Upper lobe of left lung (tissue), 6 donors: ENCODE results near the gene TLK1. TPM values are rescaled to one million over a fixed set of nuclear protein-coding genes. Genes with fewer than 3 reads are reported as not detected.

Experiments used
- ATAC-seq, 2 donors: fragments of 200-7000 bp; cut with Tn5 transposase; one replicate each; pipeline ENCODE4 v1.9.1; 2022; ENCODE audit warnings: mild to moderate bottlenecking in 2 of 2, moderate library complexity in 2 of 2; ENCODE audit not compliant: low FRiP score in 2 of 2
- DNase-seq, 2 donors: peaks; one replicate each; pipeline ENCODE4 v3.0.0-alpha.2; 2019 to 2020
- H3K27ac ChIP-seq, 4 donors: fragments of 200-600 bp; sonication (generic); one replicate each; pipeline ENCODE4 v1.5.1; 2016 to 2019
- H3K27me3 ChIP-seq, 4 donors: fragments of 200-600 bp; sonication (generic); one replicate each; pipeline ENCODE4 v1.5.1; 2017 to 2019
- H3K36me3 ChIP-seq, 4 donors: fragments of 200-600 bp; sonication (generic); one replicate each; pipeline ENCODE4 v1.5.1; 2016 to 2019
- H3K4me1 ChIP-seq, 4 donors: fragments of 200-600 bp; sonication (generic); one replicate each; pipeline ENCODE4 v1.5.1; 2018 to 2019
- H3K4me3 ChIP-seq, 4 donors: fragments of 200-600 bp; sonication (generic); one replicate each; pipeline ENCODE4 v1.5.1; 2017 to 2019; ENCODE audit warnings: mild to moderate bottlenecking in 2 of 4, moderate library complexity in 1 of 4
- H3K9me3 ChIP-seq, 4 donors: fragments of 200-600 bp; sonication (generic); one replicate each; pipeline ENCODE4 v1.5.1; 2018 to 2019
- EP300 ChIP-seq, 4 donors: sonication (generic); formaldehyde crosslinking; IDR thresholded peaks; one replicate each; pipeline ENCODE4 v1.5.1; 2017; ENCODE audit warnings: antibody characterized with exemption in 4 of 4, control low read depth in 2 of 4
- POLR2A ChIP-seq, 4 donors: fragments of 450-650 bp; IDR thresholded peaks; one replicate each; pipeline ENCODE4 v1.5.1; 2016 to 2017; ENCODE audit warnings: antibody characterized with exemption in 4 of 4, mild to moderate bottlenecking in 2 of 4
- POLR2AphosphoS5 ChIP-seq, 2 donors: sonication (generic); formaldehyde crosslinking; IDR thresholded peaks; one replicate each; pipeline ENCODE4 v1.5.1; 2017; ENCODE audit warnings: antibody characterized with exemption in 2 of 2
- WGBS, 2 donors: methylation state at CpG; one replicate each; pipeline ENCODE4 v1.1.5; 2017 to 2018; 5-methylcytosine and 5-hydroxymethylcytosine counted together
- total RNA-seq, 6 donors: library from RNA; depleted of rRNA in 4 of 6; stranded (reverse); fragments of >200 nt in 4 of 6; gene quantifications; one replicate each; pipeline versions ENCODE4 v1.1.0 to v1.2.1, GENCODE V29; 2016 to 2021
- TF ChIP-seq, protein P1 (sequence below), 6 experiments: fragments of 450-650 bp in 4 of 6; fragments of 200-600 bp in 2 of 6; sonication (generic) in 2 of 6; IDR thresholded peaks; one replicate each; pipeline ENCODE4 v1.5.1; 2016 to 2019; ENCODE audit warnings: antibody characterized with exemption in 6 of 6
- donor health status: DM: no; HTN: no; CAD: no; lungs with moderate emphysema.
- donor health status: DM: no; HTN: yes; CAD: no; lungs with severe emphysema.

TLK1 gene
- total RNA-seq = 10 to 100 TPM; 21.9 to 70.2 (median 53.8) TPM

DNA sequence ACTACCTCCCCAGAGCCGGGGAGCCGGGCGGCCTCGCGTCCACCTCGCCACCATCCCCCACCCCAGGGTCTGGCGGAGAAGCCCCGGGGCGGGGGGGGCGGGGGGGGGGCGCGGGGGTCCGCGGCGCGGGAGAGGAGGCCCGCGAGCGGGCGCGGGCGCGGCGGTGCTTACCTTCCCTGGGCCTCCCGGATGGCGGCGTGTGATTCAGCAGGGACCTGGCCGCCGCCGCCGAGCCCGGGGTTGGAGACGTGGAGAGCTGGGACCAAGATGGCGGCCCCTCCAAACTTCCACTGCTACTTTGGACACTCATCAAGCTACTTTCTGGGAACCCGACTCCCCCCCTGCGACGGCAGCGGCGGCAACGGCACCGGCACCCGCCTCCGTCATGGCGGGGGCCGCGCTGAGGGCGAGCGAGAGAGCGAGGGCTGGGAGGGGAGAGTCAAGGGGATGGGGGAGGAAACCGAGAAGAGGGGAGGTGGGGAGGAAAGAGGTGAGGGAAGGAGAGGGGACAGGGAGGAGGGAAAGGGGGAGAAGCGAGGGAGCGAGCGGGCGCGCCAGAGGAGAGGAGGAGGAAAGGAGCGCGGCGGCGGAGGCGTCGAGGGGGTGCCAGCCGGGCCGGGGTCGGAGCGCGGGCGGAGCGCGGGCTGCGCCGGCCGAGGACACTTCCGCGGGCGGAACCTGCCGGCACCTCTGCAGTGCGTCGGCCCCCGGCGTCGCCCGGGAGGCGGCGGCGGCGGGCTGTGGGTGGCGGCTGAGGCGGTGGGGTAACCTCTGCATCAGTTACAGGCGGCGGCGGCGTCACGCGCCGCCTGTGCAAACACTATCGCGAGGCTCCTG lies at the start of gene TLK1:
TSS of gene TLK1 (minus strand) at position 775 of the 837 bp plus-strand sequence. CDS start at position 310, 465 bp downstream.
- Histone ChIP-seq H3K27me3 (no peaks in the 10 kb centered on the region), H3K27ac (peak within 1 kb of the TSS; percentile 94 to 99 (median 95)), H3K4me3 (peak within 1 kb of the TSS; percentile 71 to 89 (median 84)), H3K4me1 (peaks cover 5 to 13% (median 11%) of the 10 kb centered on the region in 4 donors), H3K36me3 (no peaks in the 10 kb centered on the region), H3K9me3 (no peaks in the 10 kb centered on the region)
- WGBS, 2 donors = 0 to 1% methylated on average over 39 to 63 of the region's 97 CpGs
- DNase-seq (peak; percentile 64 to 96), ATAC-seq (peak; percentile 86 to 87)
- TF ChIP-seq EP300 (IDR thresholded peaks at IDR 0.05) (no peak), POLR2A (IDR thresholded peaks at IDR 0.05) (peak in 3 of 4 donors; percentile 53 to 75 (median 63))
- TF ChIP-seq, protein P1, sequence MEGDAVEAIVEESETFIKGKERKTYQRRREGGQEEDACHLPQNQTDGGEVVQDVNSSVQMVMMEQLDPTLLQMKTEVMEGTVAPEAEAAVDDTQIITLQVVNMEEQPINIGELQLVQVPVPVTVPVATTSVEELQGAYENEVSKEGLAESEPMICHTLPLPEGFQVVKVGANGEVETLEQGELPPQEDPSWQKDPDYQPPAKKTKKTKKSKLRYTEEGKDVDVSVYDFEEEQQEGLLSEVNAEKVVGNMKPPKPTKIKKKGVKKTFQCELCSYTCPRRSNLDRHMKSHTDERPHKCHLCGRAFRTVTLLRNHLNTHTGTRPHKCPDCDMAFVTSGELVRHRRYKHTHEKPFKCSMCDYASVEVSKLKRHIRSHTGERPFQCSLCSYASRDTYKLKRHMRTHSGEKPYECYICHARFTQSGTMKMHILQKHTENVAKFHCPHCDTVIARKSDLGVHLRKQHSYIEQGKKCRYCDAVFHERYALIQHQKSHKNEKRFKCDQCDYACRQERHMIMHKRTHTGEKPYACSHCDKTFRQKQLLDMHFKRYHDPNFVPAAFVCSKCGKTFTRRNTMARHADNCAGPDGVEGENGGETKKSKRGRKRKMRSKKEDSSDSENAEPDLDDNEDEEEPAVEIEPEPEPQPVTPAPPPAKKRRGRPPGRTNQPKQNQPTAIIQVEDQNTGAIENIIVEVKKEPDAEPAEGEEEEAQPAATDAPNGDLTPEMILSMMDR (IDR thresholded peaks at IDR 0.05) = peak in 2 of 6 experiments; percentile 3 to 32

DNA sequence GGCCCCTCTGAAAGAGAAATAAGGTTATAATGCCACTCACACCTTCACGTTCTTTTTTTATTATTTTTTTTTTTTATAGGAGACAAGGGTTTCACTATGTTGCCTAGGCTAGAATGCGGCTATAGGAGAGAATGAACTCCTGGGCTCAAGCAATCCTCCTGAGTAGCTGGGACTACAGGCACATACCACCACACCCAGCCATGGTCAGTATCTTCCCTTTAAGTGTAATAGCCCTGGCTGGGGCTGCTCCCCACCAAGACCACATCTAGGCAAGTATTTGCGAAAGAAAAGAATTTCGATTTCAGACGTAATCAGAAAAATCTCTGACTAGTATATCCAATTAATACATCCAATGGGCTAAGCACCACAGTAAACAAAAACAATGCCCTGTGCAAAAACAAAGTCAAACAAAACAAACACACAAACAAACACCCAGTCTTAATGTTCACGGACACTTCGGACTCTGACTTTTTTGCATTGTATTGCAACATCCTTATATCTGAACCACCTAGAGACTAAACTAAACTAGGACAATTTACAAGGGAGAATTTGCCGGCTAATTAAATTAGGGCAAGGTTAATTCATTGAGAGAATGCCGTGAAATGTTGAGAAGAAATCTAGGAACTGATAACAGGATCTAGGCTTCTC lies 49.6 kb upstream of the TLK1 start:
- 80 to 82% methylated on average over 9 of the region's 9 CpGs for WGBS, 2 donors
- no peak for ATAC-seq
- Histone ChIP-seq H3K36me3 (no peaks in the 10 kb centered on the region), H3K4me1 (no peaks in the 10 kb centered on the region), H3K27me3 (no peaks in the 10 kb centered on the region), H3K9me3 (no peaks in the 10 kb centered on the region), H3K27ac (no peak overlapping the region), H3K4me3 (no peak overlapping the region)
- no peak for DNase-seq
- TF ChIP-seq POLR2AphosphoS5 (IDR thresholded peaks at IDR 0.05) = no peak

DNA sequence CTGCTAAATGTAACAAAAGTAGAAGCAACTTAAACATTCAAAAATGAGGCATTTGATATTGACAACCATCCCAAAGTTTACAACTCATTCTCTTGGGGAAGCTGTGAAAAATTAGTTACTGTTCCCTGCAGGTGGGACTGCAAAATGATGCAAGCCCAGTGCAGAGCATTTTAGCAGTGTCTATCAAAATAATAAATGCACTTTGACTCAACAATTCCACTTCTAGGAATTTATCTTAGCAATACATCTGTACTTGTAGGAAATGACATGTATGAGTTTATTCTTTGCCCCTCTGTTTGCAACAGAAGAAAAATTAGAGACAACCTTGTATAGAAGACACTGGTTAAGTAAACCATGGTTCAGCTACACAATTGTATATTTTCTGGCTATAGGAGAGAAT lies 48.0 kb upstream of the TLK1 start:
- TF ChIP-seq, protein P1 (IDR thresholded peaks at IDR 0.05) = no peak
- no peak for TF ChIP-seq POLR2AphosphoS5 (IDR thresholded peaks at IDR 0.05)
- TF ChIP-seq EP300 (IDR thresholded peaks at IDR 0.05) = no peak
- no peak for TF ChIP-seq POLR2A (IDR thresholded peaks at IDR 0.05)
- H3K27me3 ChIP-seq = no peaks in the 10 kb centered on the region
- ATAC-seq = no peak
- DNase-seq = no peak
- no peak overlapping the region for H3K27ac ChIP-seq
- H3K36me3 ChIP-seq = no peaks in the 10 kb centered on the region
- no peaks in the 10 kb centered on the region for H3K4me1 ChIP-seq
- H3K9me3 ChIP-seq = no peaks in the 10 kb centered on the region
- H3K4me3 ChIP-seq = no peak overlapping the region

DNA sequence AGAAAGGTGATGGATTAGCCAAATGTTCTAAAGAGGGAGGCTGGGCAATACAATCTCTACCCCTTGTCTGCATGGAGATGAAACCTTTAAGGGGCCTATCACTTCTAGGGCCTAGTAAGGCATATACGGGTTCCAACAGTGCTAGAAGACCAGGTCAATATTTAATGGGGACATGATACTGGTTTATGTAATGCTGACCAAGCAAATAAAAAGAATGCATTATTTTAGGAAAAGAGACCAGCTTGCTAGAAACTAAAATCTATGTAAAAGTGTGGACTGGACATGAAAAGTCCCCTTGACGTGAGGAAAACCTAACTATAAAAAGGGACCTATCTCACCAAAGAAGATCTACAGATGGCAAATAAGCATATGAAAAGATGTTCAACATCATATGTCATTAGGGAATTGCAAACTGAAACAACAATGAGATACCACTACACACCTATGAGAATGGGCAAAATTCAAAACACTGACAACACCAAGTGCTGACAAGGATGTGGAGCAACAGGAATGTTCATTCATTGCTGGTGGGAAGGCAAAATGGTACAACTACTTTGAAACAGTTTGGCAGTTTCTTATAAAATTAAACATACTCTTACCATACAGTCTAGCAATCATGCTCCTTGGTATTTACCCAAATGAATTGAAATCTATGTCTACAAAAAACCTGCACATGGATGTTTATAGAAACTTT lies 45.9 kb upstream of the TLK1 start:
- Histone ChIP-seq H3K36me3 (no peaks in the 10 kb centered on the region), H3K27me3 (no peaks in the 10 kb centered on the region), H3K27ac (no peak overlapping the region), H3K4me3 (no peak overlapping the region), H3K4me1 (no peaks in the 10 kb centered on the region), H3K9me3 (no peaks in the 10 kb centered on the region)
- ATAC-seq (no peak), DNase-seq (no peak)
- TF ChIP-seq, protein P1 (IDR thresholded peaks at IDR 0.05) = no peak
- TF ChIP-seq POLR2AphosphoS5 (IDR thresholded peaks at IDR 0.05) = no peak
- TF ChIP-seq POLR2A (IDR thresholded peaks at IDR 0.05) = no peak
- TF ChIP-seq EP300 (IDR thresholded peaks at IDR 0.05) = no peak
- 98 to 100% methylated on average over 2 of the region's 2 CpGs for WGBS, 2 donors

DNA sequence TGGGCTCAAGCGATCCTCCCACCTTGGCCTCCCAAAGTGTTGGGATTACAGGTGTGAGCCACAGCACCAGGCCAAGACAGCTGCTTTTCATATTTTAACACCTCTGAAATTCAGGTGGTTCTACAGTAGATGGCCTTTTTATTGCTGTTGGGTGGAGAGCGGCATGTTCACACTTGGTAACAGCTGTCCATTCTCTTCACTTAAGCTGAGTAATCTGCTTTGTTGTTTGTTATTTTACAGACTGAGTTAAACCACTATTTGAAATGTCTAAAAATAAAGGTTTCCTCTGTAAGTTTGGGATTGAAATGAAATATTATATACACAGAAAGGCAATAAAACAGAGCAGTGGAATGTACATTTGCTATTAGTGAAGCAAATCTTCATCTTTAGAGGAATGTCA lies 44.9 kb upstream of the TLK1 start:
- ATAC-seq (no peak), DNase-seq (no peak)
- H3K27me3 ChIP-seq = no peaks in the 10 kb centered on the region
- TF ChIP-seq, protein P1 (IDR thresholded peaks at IDR 0.05) = no peak
- TF ChIP-seq POLR2A (IDR thresholded peaks at IDR 0.05) = no peak
- TF ChIP-seq EP300 (IDR thresholded peaks at IDR 0.05) = no peak
- no peak for TF ChIP-seq POLR2AphosphoS5 (IDR thresholded peaks at IDR 0.05)
- no peaks in the 10 kb centered on the region for H3K36me3 ChIP-seq
- no peaks in the 10 kb centered on the region for H3K4me1 ChIP-seq
- H3K9me3 ChIP-seq = no peaks in the 10 kb centered on the region
- WGBS, 2 donors = 95 to 100% methylated on average over 2 of the region's 2 CpGs
- H3K4me3 ChIP-seq = no peak overlapping the region
- no peak overlapping the region for H3K27ac ChIP-seq
